Kidney (tissue), 14 donors: ENCODE measurements around the gene PLTP. TPM values are rescaled to one million over a fixed set of nuclear protein-coding genes. Genes with fewer than 3 reads are reported as not detected.

Experiments
- DNase-seq, 5 donors: peaks; one replicate each; pipeline ENCODE4 v3.0.0-alpha.2; 2013 to 2020
- FAIRE-seq: peaks from 2 replicates; lab custom pipeline; 2012; peaks lifted over from hg19 to GRCh38; lab: Jason Lieb, UNC
- H3K27ac ChIP-seq, 2 donors: one replicate each; pipeline ENCODE4 v1.7.0; 2013; ENCODE audit warnings: low read depth in 2 of 2, low read length in 2 of 2, inconsistent platforms in 1 of 2
- H3K27me3 ChIP-seq: one replicate; pipeline ENCODE4 v1.7.1; 2013; ENCODE audit warnings: low read length, inconsistent platforms; ENCODE audit not compliant: control insufficient read depth, insufficient read depth
- H3K36me3 ChIP-seq, 3 donors: one replicate each; pipeline versions ENCODE4 v1.7.0 to v1.7.1; 2013; ENCODE audit warnings: low read length in 3 of 3, control low read depth in 1 of 3, inconsistent platforms in 1 of 3; ENCODE audit not compliant: insufficient read depth in 3 of 3, control insufficient read depth in 2 of 3
- H3K4me1 ChIP-seq, 3 donors: one replicate each; pipeline versions ENCODE4 v1.7.0 to v1.7.1; 2013; ENCODE audit warnings: low read length in 3 of 3, inconsistent platforms in 1 of 3, low read depth in 1 of 3; ENCODE audit not compliant: control insufficient read depth in 2 of 3, insufficient read depth in 2 of 3
- H3K4me3 ChIP-seq, 3 donors: one replicate each; pipeline versions ENCODE4 v1.7.0 to v1.8.1; 2013; ENCODE audit warnings: low read length in 3 of 3, control low read depth in 1 of 3, inconsistent platforms in 1 of 3
- H3K9ac ChIP-seq, 3 donors: one replicate each; pipeline versions ENCODE4 v1.7.0 to v1.7.1; 2013; ENCODE audit warnings: low read length in 3 of 3, control low read depth in 1 of 3, inconsistent platforms in 1 of 3
- H3K9me3 ChIP-seq, 3 donors: one replicate each; pipeline versions ENCODE4 v1.7.0 to v1.7.1; 2013; ENCODE audit warnings: low read length in 3 of 3, control low read depth in 1 of 3, inconsistent platforms in 1 of 3; ENCODE audit not compliant: control insufficient read depth in 2 of 3, insufficient read depth in 1 of 3
- CTCF ChIP-seq: IDR thresholded peaks from 3 replicates; pipeline ENCODE4 v1.5.1; 2012; ENCODE audit warnings: mild to moderate bottlenecking, moderate library complexity, borderline replicate concordance; ENCODE audit not compliant: insufficient read depth; ENCODE audit errors: extremely low read depth
- intact Hi-C: fragments of 100-400 bp; cut with DNase I; formaldehyde crosslinking; loops from one replicate; pipeline ENCODE4 v1.11.1; 2022
- polyA plus RNA-seq: library from polyadenylated mRNA; stranded (reverse); fragments of 350-450 nt; fragmentation: Illumina TruSeq; extraction: RNeasy Lipid Tissue Mini Kit (QIAGEN cat#74804); gene quantifications from one replicate; pipeline ENCODE4 v1.2.3, GENCODE V29; 2014; ENCODE audit warnings: low read depth, low replicate concordance; ENCODE audit not compliant: insufficient read depth
- total RNA-seq: library from RNA; stranded (reverse); fragmentation: NEBNext Ultra II Directional; extraction: Animal tissue kit (Norgen Biotek cat#: 25700); gene quantifications from one replicate; pipeline ENCODE4 v1.2.1, GENCODE V29; 2021
- donor health status: control.
- donor health status: control.
- donor health status: control.
- donor health status: control.
- donor health status: control.
- donor health status: DM: yes; HTN: yes; CAD: no.
- donor health status: Normal renal cell carcinoma (clear cell type).

Gene PLTP
- total and polyA plus RNA-seq, 2 donors from 2014 or later = 345 to 790 TPM

- no peak for TF ChIP-seq CTCF
- Histone ChIP-seq H3K4me3 (no peak overlapping the region), H3K9ac (no peak overlapping the region), H3K27me3 (no peaks in the 10 kb centered on the region), H3K27ac (no peak overlapping the region), H3K36me3 (peaks cover 0 to 5% (median 2%) of the 10 kb centered on the region in 3 donors), H3K4me1 (peaks cover 0 to 25% (median 7%) of the 10 kb centered on the region in 3 donors), H3K9me3 (no peaks in the 10 kb centered on the region)
- FAIRE-seq (no peak), DNase-seq (no peak)
- intact Hi-C loops = no loop called here
Observed at GRCh38 chr20:45853484-45853883, 58.5 kb downstream of the PLTP start.

GRCh38 chr20:45852326-45852725 lies 59.6 kb downstream of the PLTP start:
- Histone ChIP-seq H3K36me3 (peaks cover 2 to 5% (median 4%) of the 10 kb centered on the region in 3 donors), H3K4me3 (no peak overlapping the region), H3K27ac (no peak overlapping the region), H3K9ac (no peak overlapping the region), H3K9me3 (no peaks in the 10 kb centered on the region), H3K4me1 (peaks cover 0 to 20% (median 7%) of the 10 kb centered on the region in 3 donors), H3K27me3 (no peaks in the 10 kb centered on the region)
- FAIRE-seq (no peak), DNase-seq (peak in 1 of 5 donors; percentile 27)
- TF ChIP-seq CTCF = no peak
- intact Hi-C loops = no loop called here

- intact Hi-C loops = no loop called here
- Histone ChIP-seq H3K9ac (no peak overlapping the region), H3K36me3 (peaks cover 2 to 5% (median 5%) of the 10 kb centered on the region in 3 donors), H3K27ac (no peak overlapping the region), H3K27me3 (no peaks in the 10 kb centered on the region), H3K9me3 (no peaks in the 10 kb centered on the region), H3K4me3 (no peak overlapping the region), H3K4me1 (peaks cover 0 to 17% (median 7%) of the 10 kb centered on the region in 3 donors)
- TF ChIP-seq CTCF = no peak
- FAIRE-seq (no peak), DNase-seq (no peak)
Observed at GRCh38 chr20:45851501-45851900, 60.5 kb downstream of the PLTP start.

GRCh38 chr20:45850926-45851325 lies 61.0 kb downstream of the PLTP start:
- no peak for TF ChIP-seq CTCF
- intact Hi-C loops = no loop called here
- DNase-seq (no peak), FAIRE-seq (no peak)
- Histone ChIP-seq H3K9ac (no peak overlapping the region), H3K27ac (no peak overlapping the region), H3K9me3 (no peaks in the 10 kb centered on the region), H3K27me3 (no peaks in the 10 kb centered on the region), H3K36me3 (peaks cover 3 to 10% (median 7%) of the 10 kb centered on the region in 3 donors), H3K4me1 (peaks cover 0 to 12% (median 3%) of the 10 kb centered on the region in 3 donors), H3K4me3 (no peak overlapping the region)
